ENCODE data around the gene THSD4. TPM values are rescaled to one million over a fixed set of nuclear protein-coding genes. Genes with fewer than 3 reads are reported as not detected.

The THSD4 gene
- total and polyA plus RNA-seq, 2 of the 8 experiments (the other 6 are each of a cell fraction or from before 2014, with no cell fraction given) = 2.5 to 6.2 TPM

- Histone ChIP-seq H3K4me1 (replicated peaks in 1 of 4; ENCODE audit: control insufficient read depth in 3 of 4, insufficient read depth in 4 of 4, low read length in 3 of 4) (no peaks in the 10 kb centered on the region), H4K8ac (ENCODE audit: extremely low read depth, insufficient read depth, low read length) (no peak overlapping the region), H2AK5ac (ENCODE audit: low read depth, low read length) (no peak overlapping the region), H3K23ac (ENCODE audit: insufficient read length) (no peak overlapping the region), H2BK12ac (ENCODE audit: low read depth, low read length) (no peak overlapping the region), H2BK15ac (ENCODE audit: low read length) (no peak overlapping the region), H3K27ac (ENCODE audit: low read depth, low read length) (no peak overlapping the region), H3K14ac (ENCODE audit: insufficient read length) (no peak overlapping the region), H3K18ac (ENCODE audit: extremely low read depth, low read length) (no peak overlapping the region), H2AFZ (ENCODE audit: low read length) (no peak overlapping the region), H4K20me1 (replicated peaks in 1 of 2; ENCODE audit: control insufficient read depth in 1 of 2, insufficient read depth in 2 of 2, low read length in 2 of 2) (no peaks in the 10 kb centered on the region), H3K36me3 (ENCODE audit: control insufficient read depth in 2 of 4, insufficient read depth in 4 of 4, low read length in 3 of 4) (no peaks in the 10 kb centered on the region), H2BK20ac (ENCODE audit: low read length) (no peak overlapping the region), H3K27me3 (replicated peaks in 1 of 4; ENCODE audit: control insufficient read depth in 3 of 4, extremely low read depth in 1 of 4, insufficient read depth in 3 of 4, low read length in 3 of 4) (no peaks in the 10 kb centered on the region), H3K9me3 (ENCODE audit: insufficient read depth in 2 of 2, low read depth in 1 of 2, low read length in 1 of 2) (no peaks in the 10 kb centered on the region), H3K4me2 (ENCODE audit: insufficient read depth in 1 of 2, low read depth in 2 of 2, low read length in 2 of 2) (no peak overlapping the region), H3K4ac (replicated peaks; ENCODE audit: insufficient read length, low read depth, low read length) (no peak overlapping the region), H3K79me2 (ENCODE audit: control insufficient read depth in 1 of 2, insufficient read depth in 2 of 2, low read length in 2 of 2) (no peaks in the 10 kb centered on the region), H2BK5ac (ENCODE audit: low read depth, low read length) (no peak overlapping the region), H4K91ac (replicated peaks; ENCODE audit: insufficient read length, low read length) (no peak overlapping the region), H3K56ac (replicated peaks; ENCODE audit: insufficient read length, low read depth, low read length) (no peak overlapping the region), H3K79me1 (ENCODE audit: low read depth, low read length) (no peaks in the 10 kb centered on the region; the same call in 1 of the 2 replicates), H3K9ac (replicated peaks in 1 of 4; ENCODE audit: extremely low read depth in 1 of 4, low read depth in 3 of 4, low read length in 3 of 4) (no peak overlapping the region), H2BK120ac (replicated peaks; ENCODE audit: low read depth, low read length) (no peak overlapping the region), H3K4me3 (ENCODE audit: extremely low read depth in 1 of 4, insufficient read depth in 2 of 4, low read depth in 3 of 4, low read length in 4 of 4) (no peak overlapping the region), H3K23me2 (ENCODE audit: low read depth, low read length) (no peaks in the 10 kb centered on the region), H4K5ac (ENCODE audit: insufficient read length, low read depth, low read length) (no peak overlapping the region)
- TF ChIP-seq POU5F1 (IDR thresholded peaks at IDR 0.05; ENCODE audit: low read depth, low read length) (no peak), GTF2F1 (IDR thresholded peaks at IDR 0.05; ENCODE audit: borderline replicate concordance, low read depth, low read length) (no peak), CTBP2 (IDR thresholded peaks at IDR 0.05; ENCODE audit: borderline replicate concordance, insufficient read depth, insufficient read length, low read length) (no peak), YY1 (IDR thresholded peaks at IDR 0.05; ENCODE audit: low read depth, low read length) (no peak), SRF (IDR thresholded peaks at IDR 0.05; ENCODE audit: low read depth, low read length) (no peak), SP2 (IDR thresholded peaks at IDR 0.05; ENCODE audit: low read length) (no peak), KDM4A (IDR thresholded peaks at IDR 0.05; ENCODE audit: low read depth, low read length, severe bottlenecking) (no peak)
- ChIA-PET POLR2A (ENCODE audit: partially characterized antibody) (no interaction called here), CTCF (ENCODE audit: partially characterized antibody) (interaction anchor here (1.4 kb wide), 1 partner anchor 12 kb away, joined by 4 read pairs; no protein-coding TSS in a partner anchor)
- FAIRE-seq (no peak), DNase-seq (ENCODE audit: low read depth in 1 of 2, low spot score in 2 of 2) (no peak)
Measured at GRCh38 chr15:71271327-71271726, 156.1 kb downstream of the THSD4 start.

Measured in H1 (cell line).